HG03520 (cell line): ENCODE measurements around the gene NAA60.

Source experiments
- ATAC-seq: cut with Tn5 transposase; IDR thresholded peaks from one replicate; pipeline ENCODE4 v1.9.1; 2021; ENCODE audit warnings: mild to moderate bottlenecking, moderate library complexity; ENCODE audit not compliant: unreplicated experiment

NAA60 gene

DNA sequence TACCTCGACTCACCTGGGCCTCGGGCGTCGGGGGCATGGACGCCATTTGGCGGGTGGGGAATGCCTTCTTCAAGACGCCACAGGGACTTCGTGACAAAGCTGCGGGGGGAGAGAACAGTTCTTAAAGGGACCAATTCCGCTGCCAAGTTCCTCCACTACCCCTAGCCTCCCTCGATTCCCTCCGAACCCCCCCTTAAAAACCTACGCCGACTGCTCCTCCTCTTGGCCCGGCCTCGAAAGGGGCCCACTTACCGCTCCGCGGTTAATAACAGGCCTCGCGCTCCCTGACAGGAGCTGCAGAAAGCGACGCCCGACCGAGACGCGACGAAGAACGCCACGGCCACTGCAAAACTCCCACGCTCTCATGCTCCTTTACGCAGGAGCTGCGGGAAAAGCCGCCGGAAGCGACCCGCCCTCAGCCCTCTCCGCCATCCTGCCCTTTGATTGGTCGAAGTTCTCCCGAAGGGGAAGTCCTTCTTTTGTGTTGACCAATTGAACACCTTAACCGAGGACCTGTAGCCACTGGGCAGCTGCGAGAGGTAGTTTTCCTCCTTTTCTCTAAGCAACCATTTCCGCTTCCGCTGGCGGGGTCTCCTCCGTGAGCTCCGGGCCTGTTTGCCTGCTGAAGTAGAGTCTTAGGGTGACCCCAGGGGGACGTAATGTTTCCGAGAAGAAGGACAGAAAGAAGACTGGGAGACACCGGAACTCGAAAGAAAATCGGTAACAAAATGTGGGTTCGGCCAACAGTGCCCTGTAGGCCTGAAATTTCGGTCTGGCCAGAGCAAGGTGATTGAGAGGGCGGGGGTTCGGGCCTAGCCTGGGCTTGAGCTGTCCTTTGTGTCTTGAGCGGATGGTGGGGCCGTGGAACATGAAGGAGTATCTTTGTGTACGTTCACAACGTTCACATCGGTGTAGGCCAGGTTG lies at the start of gene NAA60, which contains the start of gene ZNF597:
Gene NAA60 (plus strand): TSS at position 573 of the 924 bp plus-strand sequence. CDS start 32,548 bp downstream, outside the sequence.
Gene ZNF597 (minus strand): TSS at position 397 of the 924 bp plus-strand sequence. CDS start 351 bp downstream, at position 46.
- ATAC-seq: peak; percentile 67

DNA sequence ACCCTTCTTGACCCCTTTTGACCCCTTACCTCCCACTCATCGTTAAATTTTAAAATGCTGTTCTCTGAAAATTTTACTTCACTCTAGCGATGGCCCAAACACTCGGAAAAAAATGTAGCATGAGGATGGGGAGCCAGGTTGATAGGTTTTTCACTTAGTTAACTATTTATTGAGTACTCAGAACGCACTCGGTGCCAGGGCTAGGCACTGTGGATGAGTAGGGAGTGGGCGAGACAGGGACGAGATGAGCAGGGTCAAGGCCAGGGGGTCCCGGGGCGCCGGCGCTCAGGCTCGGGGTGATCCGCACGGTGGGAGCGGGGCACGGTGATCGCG lies 43.1 kb upstream of the NAA60 start:
- ATAC-seq: peak; percentile 27

GRCh38 chr16:3400779-3401688 lies 42.4 kb upstream of the NAA60 start, which contains the start of the genes ZNF174 and ZSCAN32:
ZNF174 (plus strand) TSS chr16:3401215; CDS start chr16:3402005, 790 bp downstream.
ZSCAN32 (minus strand) TSS chr16:3401004; CDS start chr16:3397557, 3,447 bp downstream.
- ATAC-seq: peak; percentile 95

- ATAC-seq: no peak
These were observed 41.6 kb upstream of the NAA60 start for GRCh38 chr16:3401719-3402397.

- no peak for ATAC-seq
These were observed 34.8 kb upstream of the NAA60 start for GRCh38 chr16:3408561-3409197.

- no peak for ATAC-seq
These were observed 29.6 kb upstream of the NAA60 start for GRCh38 chr16:3413730-3414379.

DNA sequence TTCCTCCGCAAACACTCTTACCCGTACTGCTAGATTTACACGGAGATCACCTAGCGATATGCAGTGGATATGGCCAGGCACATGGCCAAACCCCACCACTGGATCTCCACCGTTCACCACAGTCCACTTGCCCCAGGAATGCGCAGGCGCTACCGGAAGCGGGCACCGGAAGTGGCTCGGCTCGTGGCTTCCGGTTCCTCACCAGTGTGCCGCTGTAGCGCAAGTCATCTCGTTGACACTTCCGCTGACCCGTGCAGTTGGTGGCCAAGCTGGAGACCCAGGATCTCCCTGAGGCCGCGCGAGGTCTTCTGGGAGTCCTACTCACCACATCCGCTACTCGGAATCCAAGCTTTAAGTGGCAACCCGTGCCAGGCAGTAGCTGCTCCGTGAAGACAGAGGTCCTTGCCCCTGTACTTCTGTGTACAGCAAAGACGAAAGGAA lies 11.7 kb upstream of the NAA60 start:
- no peak for ATAC-seq

GRCh38 chr16:3434373-3434772 lies 9.1 kb upstream of the NAA60 start:
- no peak for ATAC-seq

GRCh38 chr16:3439637-3440036 lies 3.8 kb upstream of the NAA60 start:
- no peak for ATAC-seq

- ATAC-seq: no peak
These were observed 530 bp downstream of the NAA60 start for GRCh38 chr16:3444032-3444388.

DNA sequence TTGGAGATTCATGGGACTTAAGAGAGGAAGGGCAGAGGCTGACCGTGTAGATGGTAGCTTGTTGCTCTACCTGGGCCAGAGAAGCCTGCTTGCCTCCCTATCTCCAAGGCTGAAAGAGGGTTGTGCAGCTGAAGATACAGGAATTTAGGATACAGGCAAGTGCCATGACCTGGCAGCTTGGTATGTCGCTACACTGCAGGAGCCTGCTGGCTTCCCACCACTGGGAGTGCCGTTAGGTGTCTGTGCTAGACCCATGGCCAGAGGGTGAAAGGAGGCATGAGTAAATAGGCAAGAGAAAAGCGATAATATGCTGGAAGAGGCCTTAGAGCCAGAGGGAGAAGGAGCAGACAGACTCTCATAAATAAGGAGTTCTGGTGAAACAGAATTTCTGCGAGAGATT lies 10.6 kb downstream of the NAA60 start:
- no peak for ATAC-seq

DNA sequence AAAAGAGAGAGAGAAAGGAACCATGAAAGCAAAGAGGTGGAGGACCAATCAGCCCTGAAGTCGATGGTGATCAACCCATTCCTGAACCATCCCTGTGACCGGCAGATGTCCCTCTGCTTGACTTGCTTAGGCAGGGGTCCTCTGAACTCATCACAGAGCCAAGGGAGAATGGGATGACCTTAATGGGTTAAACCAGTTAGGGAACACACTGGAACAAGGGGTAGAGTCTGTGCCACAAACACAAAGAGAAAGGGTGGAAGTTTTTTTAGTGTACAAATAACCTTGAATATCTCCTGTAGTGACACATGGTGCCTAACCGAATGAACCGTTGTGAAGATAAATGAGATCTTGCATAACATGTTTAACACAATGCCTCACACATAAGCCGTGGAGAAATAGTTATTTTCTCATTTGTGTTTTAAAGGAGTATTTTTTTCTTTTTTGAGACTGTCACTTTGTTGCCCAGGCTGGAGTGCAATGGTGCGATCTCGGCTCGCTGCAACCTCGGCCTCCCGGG lies 11.2 kb downstream of the NAA60 start:
- ATAC-seq: no peak

DNA sequence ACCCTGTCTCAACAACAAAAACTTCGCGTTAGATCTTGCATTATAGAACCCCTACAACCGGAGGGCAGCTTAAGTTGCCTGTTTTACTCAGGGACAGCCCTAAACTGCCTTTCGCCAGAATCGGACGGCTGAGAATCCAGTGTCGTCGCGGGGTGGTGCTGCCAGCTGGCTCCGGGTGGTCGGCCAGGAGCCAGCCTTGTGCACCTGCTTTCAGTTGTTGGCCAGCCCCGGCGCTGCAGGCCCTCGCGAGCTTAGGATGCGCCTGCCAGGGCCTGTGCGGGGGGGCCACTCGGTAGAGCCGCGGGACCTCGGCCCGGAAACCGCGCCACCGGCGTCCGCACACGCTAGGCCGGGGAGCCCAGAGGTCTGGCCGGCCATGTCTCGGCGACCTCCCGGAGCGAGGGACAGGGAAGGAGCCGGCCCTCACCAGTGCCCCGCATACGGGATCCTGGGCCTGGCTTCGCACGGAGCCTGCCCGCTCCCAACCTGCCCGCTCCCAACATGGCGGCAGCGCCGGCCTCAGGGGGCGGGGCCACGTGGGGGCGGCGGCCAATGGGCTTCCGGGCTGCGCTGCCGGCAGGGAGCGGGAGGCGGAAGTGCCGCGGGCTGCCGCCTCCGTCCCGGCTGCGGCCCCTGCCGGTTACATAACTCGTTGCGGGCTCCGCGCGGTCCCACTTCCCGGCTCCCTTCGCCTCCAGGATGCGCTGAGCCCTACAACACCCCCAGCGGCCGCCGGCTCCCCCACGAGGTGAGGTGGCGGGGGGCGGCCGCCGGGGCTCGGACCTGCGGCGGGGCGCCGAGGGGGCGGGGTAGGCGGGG lies 14.2 kb downstream of the NAA60 start:
- ATAC-seq: peak; percentile 78

DNA sequence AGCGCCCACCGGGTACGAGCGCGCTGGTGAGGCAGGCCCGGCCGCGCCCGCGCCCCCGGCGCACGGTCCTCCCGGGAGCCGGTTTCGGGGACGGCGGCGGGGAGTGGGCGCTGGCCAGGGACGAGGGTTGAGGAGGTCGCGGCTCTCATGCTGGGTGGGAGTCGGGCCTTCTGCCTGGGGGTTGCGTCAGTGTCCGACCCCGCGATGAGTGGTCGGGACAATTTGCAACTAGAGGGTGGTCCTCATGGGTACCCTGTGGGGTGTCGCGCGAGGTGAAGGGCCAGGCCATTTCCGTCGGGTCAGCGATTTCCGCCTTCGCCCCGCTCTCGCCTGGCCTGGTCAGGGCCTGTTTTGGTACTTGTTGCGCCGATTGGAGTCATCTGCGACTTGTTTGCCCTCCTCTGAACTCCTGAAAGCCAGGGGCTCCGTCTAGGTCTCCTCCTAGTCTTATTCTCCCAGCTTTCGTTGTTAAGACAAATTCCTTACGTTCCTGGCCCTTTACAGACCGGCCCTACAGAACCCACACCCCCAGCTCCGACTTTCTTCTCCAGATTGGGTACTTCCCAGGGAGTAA lies 14.9 kb downstream of the NAA60 start:
- no peak for ATAC-seq

DNA sequence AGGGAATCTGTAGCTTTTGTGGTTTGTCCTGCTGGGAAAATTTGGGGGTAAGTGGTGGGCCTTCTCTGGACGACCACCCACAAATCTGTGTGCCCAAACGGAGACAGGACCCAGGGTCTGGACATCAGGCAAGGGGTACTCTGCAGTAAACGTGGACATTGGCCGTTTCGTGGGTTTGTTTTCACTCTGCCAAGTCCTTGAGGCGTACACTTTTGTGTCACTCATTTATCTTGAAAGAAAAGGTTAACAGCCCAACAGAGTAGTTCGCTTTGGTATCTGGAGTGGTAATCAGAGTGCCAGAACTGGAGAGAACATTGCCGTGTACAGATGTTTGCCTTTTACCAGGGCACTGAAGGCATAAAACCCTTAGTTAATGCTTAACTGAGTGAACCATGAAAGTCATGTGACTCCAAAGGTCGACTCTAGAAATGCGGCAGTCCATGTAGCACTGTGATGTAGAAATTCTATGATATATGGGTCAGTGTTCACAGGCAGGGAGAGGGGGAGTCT lies 15.4 kb downstream of the NAA60 start:
- peak; percentile 30 for ATAC-seq

DNA sequence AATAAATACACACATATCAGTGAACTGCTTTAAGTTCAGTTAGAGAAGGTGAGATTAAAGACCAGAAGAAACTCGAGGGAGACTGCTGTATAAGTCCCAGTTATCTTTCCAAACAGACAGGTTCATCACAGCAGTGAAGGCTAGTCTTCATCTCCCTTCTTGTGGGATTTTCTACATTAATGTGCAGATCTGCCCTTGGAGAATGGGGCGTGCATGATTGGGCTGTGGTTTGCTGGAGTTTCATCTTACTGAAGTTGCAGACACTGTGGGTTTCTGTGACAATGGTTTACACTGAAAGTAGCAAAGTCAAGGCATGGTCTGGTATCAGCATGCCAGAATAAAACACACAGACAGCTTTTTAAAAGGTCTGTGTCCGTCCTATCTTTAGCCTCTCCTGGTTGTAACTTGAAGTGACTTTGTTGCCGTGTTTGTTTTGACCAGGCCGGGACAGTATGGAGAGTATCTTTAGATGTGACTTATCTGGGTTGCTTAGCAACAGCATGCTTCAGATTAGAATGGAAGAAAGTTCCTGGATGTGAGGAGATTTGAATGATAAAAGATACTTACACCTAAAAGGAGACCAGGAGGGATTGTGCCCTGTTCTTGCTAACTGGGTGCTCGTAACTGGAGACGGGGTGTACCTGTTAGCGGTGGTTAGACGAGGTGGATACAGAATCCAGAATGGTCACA lies 16.1 kb downstream of the NAA60 start:
- ATAC-seq: no peak

DNA sequence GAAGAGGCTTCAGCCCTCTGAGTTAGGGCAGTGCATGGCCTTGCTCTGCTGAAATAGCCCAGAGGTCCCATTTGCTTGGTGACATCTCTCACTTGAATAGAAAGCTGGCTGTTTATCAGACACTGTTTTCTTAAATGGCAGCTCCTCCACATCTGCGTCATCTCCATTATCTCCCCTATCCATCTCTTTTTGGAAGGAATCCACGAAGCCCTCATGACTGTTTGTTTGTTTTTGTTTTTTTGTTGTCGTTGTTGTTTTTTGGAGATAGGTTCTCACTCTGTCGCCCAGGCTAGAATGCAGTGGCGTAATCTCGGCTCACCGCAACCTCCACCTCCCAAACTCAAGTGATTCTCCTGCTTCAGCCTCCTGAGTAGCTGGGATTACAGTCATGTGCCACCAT lies 16.6 kb downstream of the NAA60 start:
- ATAC-seq: no peak

DNA sequence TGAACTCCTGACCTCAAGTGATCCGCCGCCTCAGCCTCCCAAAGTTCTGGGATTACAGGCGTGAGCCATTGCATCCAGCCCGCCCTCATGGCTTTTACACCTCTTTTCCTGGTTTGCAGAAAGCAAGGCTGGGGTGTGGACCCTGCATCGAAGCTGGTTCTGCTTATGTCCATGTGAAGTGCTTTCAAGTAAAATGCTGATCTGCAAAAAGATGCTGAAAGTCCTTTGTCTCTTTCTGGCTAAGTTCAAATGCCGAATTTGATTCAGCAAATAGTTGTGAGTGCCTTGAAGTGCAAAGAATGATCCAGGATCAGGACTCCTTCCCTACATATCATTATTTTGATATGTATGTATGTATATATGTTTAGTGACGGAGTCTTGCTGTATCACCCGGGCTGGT lies 17.1 kb downstream of the NAA60 start:
- no peak for ATAC-seq
